Ishikawa (cell line): ENCODE measurements around the gene DDTL.

Experiments
- CREB1 ChIP-seq: IDR thresholded peaks from 2 replicates; pipeline ENCODE4 v1.6.1; 2012; ENCODE audit warnings: low read depth
- EGR1 ChIP-seq: IDR thresholded peaks from 2 replicates; pipeline ENCODE4 v1.6.1; 2012
- EP300 ChIP-seq: IDR thresholded peaks from 2 replicates; pipeline ENCODE4 v1.6.1; 2012; ENCODE audit warnings: borderline replicate concordance
- MAX ChIP-seq: IDR thresholded peaks from 2 replicates; pipeline ENCODE4 v1.6.1; 2012
- NFIC ChIP-seq: IDR thresholded peaks from 2 replicates; pipeline ENCODE4 v1.6.1; 2012
- RAD21 ChIP-seq: IDR thresholded peaks from 2 replicates; pipeline ENCODE4 v1.6.1; 2012; ENCODE audit warnings: low read depth
- REST ChIP-seq: IDR thresholded peaks from 2 replicates; pipeline ENCODE4 v1.6.1; 2012; ENCODE audit warnings: low read depth, mild to moderate bottlenecking
- TAF1 ChIP-seq: IDR thresholded peaks from 2 replicates; pipeline ENCODE4 v1.6.1; 2012; ENCODE audit warnings: low read depth, mild to moderate bottlenecking
- TCF12 ChIP-seq: IDR thresholded peaks from 2 replicates; pipeline ENCODE4 v1.6.1; 2012; ENCODE audit warnings: low read depth
- TEAD4 ChIP-seq: IDR thresholded peaks from 2 replicates; pipeline ENCODE4 v1.6.1; 2012
- USF1 ChIP-seq: IDR thresholded peaks from 2 replicates; pipeline ENCODE4 v1.6.1; 2012
- YY1 ChIP-seq: IDR thresholded peaks from 2 replicates; pipeline ENCODE4 v1.6.1; 2012; ENCODE audit warnings: low read depth

- TF ChIP-seq MAX (no peak), CREB1 (no peak), EGR1 (no peak), USF1 (no peak), RAD21 (no peak), TCF12 (no peak), NFIC (no peak), YY1 (no peak), REST (no peak), TAF1 (no peak), EP300 (no peak), TEAD4 (no peak)
Observed at GRCh38 chr22:24008022-24008283, 41.3 kb downstream of the DDTL start.
